Right lobe of liver (tissue), 4 donors: ENCODE measurements around the gene MISP.

Experiments used
- POLR2A ChIP-seq: fragments of 450-650 bp; IDR thresholded peaks from one replicate; pipeline ENCODE4 v1.6.1; 2017; ENCODE audit warnings: antibody characterized with exemption, mild to moderate bottlenecking
- TF ChIP-seq, protein P1 (sequence below), 4 donors: fragments of 200-600 bp in 3 of 4; fragments of 450-650 bp in 1 of 4; IDR thresholded peaks; one replicate each; pipeline versions ENCODE4 v1.5.1 to v1.8.0; 2016 to 2022; ENCODE audit warnings: antibody characterized with exemption in 4 of 4, mild to moderate bottlenecking in 2 of 4
- donor health status: DM: no; HTN: no; CAD: no.
- donor health status: DM: no; HTN: no; CAD: no.
- donor health status: DM: no; HTN: yes; CAD: no.

DNA sequence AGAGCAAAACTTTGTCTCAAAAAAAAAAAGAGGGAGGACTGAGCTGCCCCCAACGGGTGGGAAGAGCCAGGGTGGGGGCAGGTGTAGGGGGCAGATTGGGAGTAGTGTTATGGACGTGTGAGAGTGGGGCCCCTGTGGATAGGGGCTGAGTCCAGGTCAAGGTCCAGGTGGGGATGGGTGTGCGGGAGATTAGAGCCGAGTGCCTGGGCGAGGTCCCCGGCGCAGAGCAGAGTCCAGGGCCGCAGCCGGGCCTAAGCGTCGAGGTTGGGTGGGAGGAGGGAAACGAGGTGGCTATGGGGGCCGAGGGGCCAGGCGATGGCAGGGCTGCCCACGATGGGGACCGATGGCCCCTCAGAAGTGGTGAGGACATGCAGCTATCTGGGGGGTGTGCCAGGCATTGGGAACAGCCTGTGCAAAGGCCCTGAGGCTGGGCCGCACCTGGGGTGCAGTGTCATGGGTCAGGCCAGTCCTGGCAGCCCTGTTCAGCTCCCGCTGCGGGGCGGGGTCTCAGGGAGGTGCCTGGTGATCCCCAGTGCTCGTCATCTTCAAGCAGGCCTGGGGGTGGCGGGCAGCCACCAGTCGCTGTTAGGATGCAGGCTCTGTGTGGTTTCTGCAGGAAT lies 12.3 kb upstream of the MISP start:
- TF ChIP-seq POLR2A: no peak
- TF ChIP-seq, protein P1, sequence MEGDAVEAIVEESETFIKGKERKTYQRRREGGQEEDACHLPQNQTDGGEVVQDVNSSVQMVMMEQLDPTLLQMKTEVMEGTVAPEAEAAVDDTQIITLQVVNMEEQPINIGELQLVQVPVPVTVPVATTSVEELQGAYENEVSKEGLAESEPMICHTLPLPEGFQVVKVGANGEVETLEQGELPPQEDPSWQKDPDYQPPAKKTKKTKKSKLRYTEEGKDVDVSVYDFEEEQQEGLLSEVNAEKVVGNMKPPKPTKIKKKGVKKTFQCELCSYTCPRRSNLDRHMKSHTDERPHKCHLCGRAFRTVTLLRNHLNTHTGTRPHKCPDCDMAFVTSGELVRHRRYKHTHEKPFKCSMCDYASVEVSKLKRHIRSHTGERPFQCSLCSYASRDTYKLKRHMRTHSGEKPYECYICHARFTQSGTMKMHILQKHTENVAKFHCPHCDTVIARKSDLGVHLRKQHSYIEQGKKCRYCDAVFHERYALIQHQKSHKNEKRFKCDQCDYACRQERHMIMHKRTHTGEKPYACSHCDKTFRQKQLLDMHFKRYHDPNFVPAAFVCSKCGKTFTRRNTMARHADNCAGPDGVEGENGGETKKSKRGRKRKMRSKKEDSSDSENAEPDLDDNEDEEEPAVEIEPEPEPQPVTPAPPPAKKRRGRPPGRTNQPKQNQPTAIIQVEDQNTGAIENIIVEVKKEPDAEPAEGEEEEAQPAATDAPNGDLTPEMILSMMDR (IDR thresholded peaks at IDR 0.05): no peak
